Nephron (organoid): ENCODE results near the gene TMEM213.

Experiments used
- H3K27ac Mint-ChIP-seq, 3 experiments: 2 replicates each; pipeline ENCODE4 v1.8.0; 2020; ENCODE audit warnings: mixed read lengths in 3 of 3, mild to moderate bottlenecking in 2 of 3, moderate library complexity in 1 of 3
- H3K27me3 Mint-ChIP-seq: 2 replicates; pipeline ENCODE4 v1.8.0; 2021; ENCODE audit warnings: low read depth, mild to moderate bottlenecking, moderate library complexity, mixed read lengths
- H3K36me3 Mint-ChIP-seq: 2 replicates; pipeline ENCODE4 v1.8.0; 2020; ENCODE audit warnings: low read depth, mixed read lengths
- H3K4me1 Mint-ChIP-seq: 2 replicates; pipeline ENCODE4 v1.8.0; 2020; ENCODE audit warnings: mixed read lengths
- H3K4me3 Mint-ChIP-seq, 3 experiments: 2 replicates each; pipeline ENCODE4 v1.8.0; 2020; ENCODE audit warnings: mild to moderate bottlenecking in 3 of 3, mixed read lengths in 3 of 3, moderate library complexity in 2 of 3
- H3K9me3 Mint-ChIP-seq: 2 replicates; pipeline ENCODE4 v1.8.0; 2020; ENCODE audit warnings: mixed read lengths
- CTCF ChIP-seq, 3 experiments: fragments of 200-600 bp; sonication (generic); IDR thresholded peaks; one replicate each; pipeline ENCODE4 v1.5.0; 2021; ENCODE audit warnings: antibody characterized with exemption in 3 of 3; ENCODE audit not compliant: unreplicated experiment in 3 of 3

Gene TMEM213

DNA sequence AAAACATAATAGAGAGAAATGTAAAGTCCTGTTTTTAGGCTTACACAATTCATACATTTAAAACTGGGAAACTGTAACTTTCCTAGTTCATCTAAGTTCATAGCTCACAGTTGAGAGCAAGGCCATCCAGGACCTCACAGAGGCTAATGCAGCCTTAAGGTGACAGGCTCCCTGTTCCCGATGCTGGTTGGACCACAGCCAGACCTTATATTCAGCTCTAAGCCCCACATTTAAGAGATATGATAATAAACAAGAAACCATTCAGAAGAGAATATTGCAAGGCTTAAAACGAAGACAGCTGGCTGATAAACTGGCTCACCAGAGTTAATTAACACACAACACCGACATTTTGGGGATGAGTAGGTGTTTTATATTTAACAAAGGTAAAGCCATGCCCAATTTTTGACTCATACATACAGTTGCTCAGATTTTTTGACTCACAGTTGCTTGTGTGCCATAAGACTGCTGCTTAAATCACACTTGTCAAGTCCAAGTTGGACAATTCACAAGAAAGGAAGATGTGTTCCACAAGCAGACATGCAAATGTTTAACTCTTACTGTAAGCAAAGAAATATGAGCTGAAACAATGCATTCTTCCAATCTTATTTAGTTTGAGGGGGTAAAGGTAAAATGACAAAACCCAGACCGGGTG, 41.1 kb upstream of the TMEM213 start:
- Mint-ChIP-seq H3K27ac (peak overlapping the region in 2 of 3 experiments; percentile 30 to 35), H3K4me1 (peaks cover 41% of the 10 kb centered on the region), H3K9me3 (no peaks in the 10 kb centered on the region), H3K36me3 (no peaks in the 10 kb centered on the region), H3K4me3 (no peak overlapping the region), H3K27me3 (peaks cover 4% of the 10 kb centered on the region)
- no peak for TF ChIP-seq CTCF (IDR thresholded peaks at IDR 0.05; ENCODE audit: unreplicated experiment in 3 of 3)

DNA sequence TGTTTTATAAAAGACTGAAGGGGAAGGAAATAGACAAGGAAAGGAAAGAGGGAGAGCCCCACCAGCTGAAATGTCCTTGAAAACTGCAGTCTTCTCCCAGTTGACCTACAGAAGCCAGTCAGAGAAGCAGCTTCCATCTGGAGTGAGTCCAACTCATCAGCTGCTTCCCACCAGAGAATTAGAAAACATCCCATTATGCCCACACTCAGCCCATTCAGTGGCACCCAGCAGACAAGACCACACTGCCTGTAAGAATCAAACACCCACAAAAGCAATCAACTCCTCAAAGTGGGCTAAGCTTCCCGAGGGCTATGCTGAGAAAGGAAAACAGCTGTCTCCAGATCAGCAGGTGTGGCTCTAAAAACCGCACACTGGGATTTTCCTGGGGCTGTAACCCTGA, 29.6 kb upstream of the TMEM213 start:
- Mint-ChIP-seq H3K4me3 (no peak overlapping the region), H3K27me3 (peaks cover 3% of the 10 kb centered on the region), H3K9me3 (no peaks in the 10 kb centered on the region), H3K27ac (no peak overlapping the region), H3K36me3 (no peaks in the 10 kb centered on the region), H3K4me1 (peaks cover 9% of the 10 kb centered on the region)
- TF ChIP-seq CTCF (IDR thresholded peaks at IDR 0.05; ENCODE audit: unreplicated experiment in 3 of 3): no peak

- no peak overlapping the region for H3K4me3 Mint-ChIP-seq
- peaks cover 4% of the 10 kb centered on the region for H3K27me3 Mint-ChIP-seq
- H3K36me3 Mint-ChIP-seq: no peaks in the 10 kb centered on the region
- no peaks in the 10 kb centered on the region for H3K9me3 Mint-ChIP-seq
- no peaks in the 10 kb centered on the region for H3K4me1 Mint-ChIP-seq
- H3K27ac Mint-ChIP-seq: no peak overlapping the region
- TF ChIP-seq CTCF (IDR thresholded peaks at IDR 0.05; ENCODE audit: unreplicated experiment in 3 of 3): no peak
Measured at GRCh38 chr7:138770904-138771303, 26.9 kb upstream of the TMEM213 start.

GRCh38 chr7:138773176-138773575, 24.6 kb upstream of the TMEM213 start:
- H3K36me3 Mint-ChIP-seq: no peaks in the 10 kb centered on the region
- H3K4me3 Mint-ChIP-seq: no peak overlapping the region
- no peak overlapping the region for H3K27ac Mint-ChIP-seq
- no peaks in the 10 kb centered on the region for H3K4me1 Mint-ChIP-seq
- peaks cover 4% of the 10 kb centered on the region for H3K27me3 Mint-ChIP-seq
- no peaks in the 10 kb centered on the region for H3K9me3 Mint-ChIP-seq
- TF ChIP-seq CTCF (IDR thresholded peaks at IDR 0.05; ENCODE audit: unreplicated experiment in 3 of 3): no peak

DNA sequence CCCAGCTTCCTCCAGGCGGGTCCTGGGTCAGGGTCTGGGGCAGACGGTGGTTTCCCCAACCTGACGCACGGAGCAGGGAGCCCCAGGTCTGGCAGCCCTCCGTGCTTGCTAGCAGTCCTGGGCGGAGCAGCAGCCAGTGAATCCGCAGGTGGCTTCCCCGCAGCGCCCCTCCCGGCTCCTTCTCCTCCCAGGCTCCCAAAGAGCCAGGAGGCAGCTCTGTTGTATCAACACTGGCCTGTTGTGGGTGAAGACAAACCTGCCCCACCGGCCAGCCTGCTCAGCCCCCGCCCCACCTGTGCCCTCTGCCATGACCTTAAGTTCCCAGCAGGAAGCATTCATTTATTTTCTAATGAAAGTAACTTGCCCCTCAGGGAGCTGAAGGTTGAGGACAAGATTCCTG, 24.0 kb upstream of the TMEM213 start:
- no peaks in the 10 kb centered on the region for H3K9me3 Mint-ChIP-seq
- H3K36me3 Mint-ChIP-seq: no peaks in the 10 kb centered on the region
- no peaks in the 10 kb centered on the region for H3K4me1 Mint-ChIP-seq
- TF ChIP-seq CTCF (IDR thresholded peaks at IDR 0.05; ENCODE audit: unreplicated experiment in 3 of 3): no peak
- no peak overlapping the region for H3K27ac Mint-ChIP-seq
- peaks cover 4% of the 10 kb centered on the region for H3K27me3 Mint-ChIP-seq
- no peak overlapping the region for H3K4me3 Mint-ChIP-seq

- no peak overlapping the region for H3K27ac Mint-ChIP-seq
- no peak overlapping the region for H3K4me3 Mint-ChIP-seq
- H3K9me3 Mint-ChIP-seq: no peaks in the 10 kb centered on the region
- H3K36me3 Mint-ChIP-seq: no peaks in the 10 kb centered on the region
- peaks cover 4% of the 10 kb centered on the region for H3K27me3 Mint-ChIP-seq
- no peak for TF ChIP-seq CTCF (IDR thresholded peaks at IDR 0.05; ENCODE audit: unreplicated experiment in 3 of 3)
- no peaks in the 10 kb centered on the region for H3K4me1 Mint-ChIP-seq
Measured at GRCh38 chr7:138776166-138776833, 21.5 kb upstream of the TMEM213 start.
